Lower leg skin (tissue), 3 donors: ENCODE data around the gene IFNG.

ENCODE experiments used
- POLR2A ChIP-seq, 2 donors: fragments of 450-650 bp; IDR thresholded peaks; one replicate each; pipeline ENCODE4 v1.6.1; 2016 to 2017; ENCODE audit warnings: antibody characterized with exemption in 2 of 2, mild to moderate bottlenecking in 1 of 2, moderate library complexity in 1 of 2
- TF ChIP-seq, protein P1 (sequence below), 3 donors: fragments of 450-650 bp; IDR thresholded peaks; one replicate each; pipeline ENCODE4 v1.5.1; 2016; ENCODE audit warnings: antibody characterized with exemption in 3 of 3, mild to moderate bottlenecking in 3 of 3, moderate library complexity in 2 of 3

GRCh38 chr12:68154779-68155178 lies 4.8 kb downstream of the IFNG start:
- TF ChIP-seq, protein P1, sequence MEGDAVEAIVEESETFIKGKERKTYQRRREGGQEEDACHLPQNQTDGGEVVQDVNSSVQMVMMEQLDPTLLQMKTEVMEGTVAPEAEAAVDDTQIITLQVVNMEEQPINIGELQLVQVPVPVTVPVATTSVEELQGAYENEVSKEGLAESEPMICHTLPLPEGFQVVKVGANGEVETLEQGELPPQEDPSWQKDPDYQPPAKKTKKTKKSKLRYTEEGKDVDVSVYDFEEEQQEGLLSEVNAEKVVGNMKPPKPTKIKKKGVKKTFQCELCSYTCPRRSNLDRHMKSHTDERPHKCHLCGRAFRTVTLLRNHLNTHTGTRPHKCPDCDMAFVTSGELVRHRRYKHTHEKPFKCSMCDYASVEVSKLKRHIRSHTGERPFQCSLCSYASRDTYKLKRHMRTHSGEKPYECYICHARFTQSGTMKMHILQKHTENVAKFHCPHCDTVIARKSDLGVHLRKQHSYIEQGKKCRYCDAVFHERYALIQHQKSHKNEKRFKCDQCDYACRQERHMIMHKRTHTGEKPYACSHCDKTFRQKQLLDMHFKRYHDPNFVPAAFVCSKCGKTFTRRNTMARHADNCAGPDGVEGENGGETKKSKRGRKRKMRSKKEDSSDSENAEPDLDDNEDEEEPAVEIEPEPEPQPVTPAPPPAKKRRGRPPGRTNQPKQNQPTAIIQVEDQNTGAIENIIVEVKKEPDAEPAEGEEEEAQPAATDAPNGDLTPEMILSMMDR (IDR thresholded peaks at IDR 0.05) = no peak
- no peak for TF ChIP-seq POLR2A (IDR thresholded peaks at IDR 0.05)
